Suprapubic skin (tissue), 3 donors: ENCODE data around the gene RING1.

Source experiments
- POLR2A ChIP-seq, 2 donors: fragments of 450-650 bp; IDR thresholded peaks; one replicate each; pipeline ENCODE4 v1.6.1; 2017; ENCODE audit warnings: antibody characterized with exemption in 2 of 2, mild to moderate bottlenecking in 2 of 2, moderate library complexity in 2 of 2
- TF ChIP-seq, protein P1 (sequence below), 2 donors: fragments of 200-600 bp in 1 of 2; fragments of 450-650 bp in 1 of 2; sonication (generic) in 1 of 2; IDR thresholded peaks; one replicate each; pipeline ENCODE4 v1.5.1; 2016 to 2019; ENCODE audit warnings: antibody characterized with exemption in 2 of 2, mild to moderate bottlenecking in 1 of 2, moderate library complexity in 1 of 2

DNA sequence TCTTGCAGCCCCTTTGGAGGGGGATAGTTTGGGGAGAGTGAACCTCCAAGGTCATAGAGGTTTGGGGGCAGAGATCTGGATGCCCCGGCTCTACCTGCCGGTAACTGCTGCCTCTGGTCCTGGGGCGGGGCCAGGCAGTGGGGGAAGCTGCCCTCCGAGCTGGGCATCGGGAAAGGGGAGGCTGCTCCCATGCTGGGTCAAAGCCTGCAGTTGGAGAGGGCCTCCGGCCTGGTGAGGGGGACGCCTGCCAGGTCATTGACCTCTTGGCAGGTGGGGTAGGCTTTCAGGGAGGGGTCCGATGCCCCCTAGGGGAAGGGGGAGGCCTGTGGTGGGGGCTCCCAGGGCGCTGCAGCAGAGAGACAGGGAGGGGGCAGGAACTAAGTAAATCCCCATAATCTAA, 23.1 kb upstream of the RING1 start:
- TF ChIP-seq, protein P1, sequence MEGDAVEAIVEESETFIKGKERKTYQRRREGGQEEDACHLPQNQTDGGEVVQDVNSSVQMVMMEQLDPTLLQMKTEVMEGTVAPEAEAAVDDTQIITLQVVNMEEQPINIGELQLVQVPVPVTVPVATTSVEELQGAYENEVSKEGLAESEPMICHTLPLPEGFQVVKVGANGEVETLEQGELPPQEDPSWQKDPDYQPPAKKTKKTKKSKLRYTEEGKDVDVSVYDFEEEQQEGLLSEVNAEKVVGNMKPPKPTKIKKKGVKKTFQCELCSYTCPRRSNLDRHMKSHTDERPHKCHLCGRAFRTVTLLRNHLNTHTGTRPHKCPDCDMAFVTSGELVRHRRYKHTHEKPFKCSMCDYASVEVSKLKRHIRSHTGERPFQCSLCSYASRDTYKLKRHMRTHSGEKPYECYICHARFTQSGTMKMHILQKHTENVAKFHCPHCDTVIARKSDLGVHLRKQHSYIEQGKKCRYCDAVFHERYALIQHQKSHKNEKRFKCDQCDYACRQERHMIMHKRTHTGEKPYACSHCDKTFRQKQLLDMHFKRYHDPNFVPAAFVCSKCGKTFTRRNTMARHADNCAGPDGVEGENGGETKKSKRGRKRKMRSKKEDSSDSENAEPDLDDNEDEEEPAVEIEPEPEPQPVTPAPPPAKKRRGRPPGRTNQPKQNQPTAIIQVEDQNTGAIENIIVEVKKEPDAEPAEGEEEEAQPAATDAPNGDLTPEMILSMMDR (IDR thresholded peaks at IDR 0.05), result no peak
- no peak for TF ChIP-seq POLR2A (IDR thresholded peaks at IDR 0.05)
